Activated CD4-positive, alpha-beta memory T cell treated with anti-CD3 and anti-CD28 coated beads for 36 hours (primary cell): ENCODE measurements around the gene ISG20. TPM values are rescaled to one million over a fixed set of nuclear protein-coding genes. Genes with fewer than 3 reads are reported as not detected.

ENCODE experiments used
- CTCF ChIA-PET: fragments of 350-600 bp; sonication (Branson Sonifier 250); formaldehyde crosslinking; loops from one replicate; lab custom pipeline; 2021; ENCODE audit warnings: antibody characterized with exemption, inconsistent platforms; lab: Charles Lee
- POLR2A ChIA-PET: fragments of 350-600 bp; sonication (Branson Sonifier 250); formaldehyde crosslinking; loops from one replicate; lab custom pipeline; 2021; ENCODE audit warnings: antibody characterized with exemption; lab: Charles Lee
- DNase-seq: peaks from one replicate; pipeline ENCODE4 v3.0.0-alpha.2; 2020
- H3K27ac Mint-ChIP-seq: one replicate; pipeline ENCODE4 v1.8.0; 2021; ENCODE audit warnings: mixed read lengths
- H3K27me3 Mint-ChIP-seq: one replicate; pipeline ENCODE4 v1.8.0; 2021; ENCODE audit warnings: mixed read lengths
- H3K36me3 Mint-ChIP-seq: one replicate; pipeline ENCODE4 v1.8.0; 2021; ENCODE audit warnings: mixed read lengths
- H3K4me1 Mint-ChIP-seq: one replicate; pipeline ENCODE4 v1.8.0; 2021; ENCODE audit warnings: low read depth, mixed read lengths
- H3K4me3 Mint-ChIP-seq: one replicate; pipeline ENCODE4 v1.8.0; 2021; ENCODE audit warnings: mild to moderate bottlenecking, mixed read lengths
- H3K9me3 Mint-ChIP-seq: one replicate; pipeline ENCODE4 v1.8.0; 2021; ENCODE audit warnings: mixed read lengths
- intact Hi-C: fragments of 100-400 bp; cut with micrococcal nuclease; formaldehyde crosslinking; loops from one replicate; pipeline ENCODE4 v1.15.1; 2023
- total RNA-seq, 2 experiments: library from RNA; stranded (reverse); gene quantifications; one replicate each; pipeline ENCODE4 v1.2.3, GENCODE V29; 2021

ISG20 gene
- total RNA-seq, 2 experiments from 2014 or later: 68.2 to 74.5 TPM

- intact Hi-C loops: no loop called here
- POLR2A ChIA-PET: no interaction called here
- Mint-ChIP-seq H3K9me3 (no peaks in the 10 kb centered on the region), H3K27me3 (no peaks in the 10 kb centered on the region), H3K4me3 (no peak overlapping the region), H3K4me1 (peaks cover 56% of the 10 kb centered on the region), H3K36me3 (no peaks in the 10 kb centered on the region), H3K27ac (peak overlapping the region; percentile 10)
- no peak for DNase-seq
- CTCF ChIA-PET: interaction anchor here (2.1 to 5.0 kb wide), 2 partner anchors 19 to 33 kb away, joined by 7 to 18 read pairs; partner anchors contain the start of gene ISG20
Measured at GRCh38 chr15:88657326-88658069, 18.7 kb downstream of the ISG20 start.

- no peaks in the 10 kb centered on the region for H3K27me3 Mint-ChIP-seq
- POLR2A ChIA-PET: no interaction called here
- H3K27ac Mint-ChIP-seq: no peak overlapping the region
- no peaks in the 10 kb centered on the region for H3K36me3 Mint-ChIP-seq
- H3K4me3 Mint-ChIP-seq: no peak overlapping the region
- intact Hi-C loops: no loop called here
- H3K9me3 Mint-ChIP-seq: no peaks in the 10 kb centered on the region
- DNase-seq: no peak
- CTCF ChIA-PET: interaction anchor here (2.1 to 5.0 kb wide), 2 partner anchors 20 to 34 kb away, joined by 7 to 18 read pairs; partner anchors contain the start of gene ISG20
- peaks cover 48% of the 10 kb centered on the region for H3K4me1 Mint-ChIP-seq
Measured at GRCh38 chr15:88658070-88658965, 19.5 kb downstream of the ISG20 start.

- H3K27ac Mint-ChIP-seq: no peak overlapping the region
- no peaks in the 10 kb centered on the region for H3K9me3 Mint-ChIP-seq
- H3K4me1 Mint-ChIP-seq: peaks cover 51% of the 10 kb centered on the region
- intact Hi-C loops: no loop called here
- H3K4me3 Mint-ChIP-seq: no peak overlapping the region
- H3K27me3 Mint-ChIP-seq: no peaks in the 10 kb centered on the region
- H3K36me3 Mint-ChIP-seq: no peaks in the 10 kb centered on the region
- CTCF ChIA-PET: interaction anchor here (1.3 to 5.0 kb wide), 3 partner anchors 21 to 204 kb away, joined by 3 to 18 read pairs (median 7); partner anchors contain the start of gene ISG20
- DNase-seq: no peak
- POLR2A ChIA-PET: no interaction called here
Measured at GRCh38 chr15:88658972-88659931, 20.4 kb downstream of the ISG20 start.

- no peak for DNase-seq
- intact Hi-C loops: no loop called here
- no peaks in the 10 kb centered on the region for H3K27me3 Mint-ChIP-seq
- H3K9me3 Mint-ChIP-seq: no peaks in the 10 kb centered on the region
- no peak overlapping the region for H3K27ac Mint-ChIP-seq
- no peak overlapping the region for H3K4me3 Mint-ChIP-seq
- H3K36me3 Mint-ChIP-seq: no peaks in the 10 kb centered on the region
- peaks cover 42% of the 10 kb centered on the region for H3K4me1 Mint-ChIP-seq
- ChIA-PET POLR2A (no interaction called here), CTCF (interaction anchor here (5.0 kb wide), 1 partner anchor 37 kb away, joined by 18 read pairs; no protein-coding TSS in a partner anchor)
Measured at GRCh38 chr15:88661041-88661700, 22.4 kb downstream of the ISG20 start.

GRCh38 chr15:88661761-88662556 is 23.1 kb downstream of the ISG20 start:
- Mint-ChIP-seq H3K27ac (no peak overlapping the region), H3K4me1 (peaks cover 38% of the 10 kb centered on the region), H3K36me3 (no peaks in the 10 kb centered on the region), H3K4me3 (no peak overlapping the region), H3K9me3 (no peaks in the 10 kb centered on the region), H3K27me3 (no peaks in the 10 kb centered on the region)
- POLR2A ChIA-PET: no interaction called here
- DNase-seq: no peak
- CTCF ChIA-PET: interaction anchor here (0.6 to 5.0 kb wide), 2 partner anchors 38 to 176 kb away, joined by 3 to 18 read pairs; no protein-coding TSS in a partner anchor
- intact Hi-C loops: no loop called here

GRCh38 chr15:88663141-88663621 is 24.4 kb downstream of the ISG20 start:
- peaks cover 28% of the 10 kb centered on the region for H3K4me1 Mint-ChIP-seq

GRCh38 chr15:88664151-88664778 is 25.4 kb downstream of the ISG20 start:
- CTCF ChIA-PET: interaction anchor here (0.6 to 2.4 kb wide), 12 partner anchors 9 to 210 kb away, joined by 3 to 25 read pairs (median 4); partner anchors contain the start of gene ISG20
- POLR2A ChIA-PET: no interaction called here
- peaks cover 19% of the 10 kb centered on the region for H3K4me1 Mint-ChIP-seq
- H3K27ac Mint-ChIP-seq: no peak overlapping the region
- DNase-seq: peak; percentile 67
- H3K9me3 Mint-ChIP-seq: no peaks in the 10 kb centered on the region
- intact Hi-C loops: loop anchor here (1.0 kb wide), 2 partner anchors 26 to 40 kb away; no protein-coding TSS in a partner anchor
- no peak overlapping the region for H3K4me3 Mint-ChIP-seq
- H3K27me3 Mint-ChIP-seq: peaks cover 4% of the 10 kb centered on the region
- H3K36me3 Mint-ChIP-seq: no peaks in the 10 kb centered on the region

More at GRCh38 chr15:88663141-88663621, 24.4 kb downstream of the ISG20 start:
- Mint-ChIP-seq H3K27ac (no peak overlapping the region), H3K4me3 (no peak overlapping the region), H3K27me3 (no peaks in the 10 kb centered on the region), H3K36me3 (no peaks in the 10 kb centered on the region), H3K9me3 (no peaks in the 10 kb centered on the region)
- DNase-seq: no peak
- POLR2A ChIA-PET: no interaction called here
- CTCF ChIA-PET: interaction anchor here (1.5 to 2.4 kb wide), 4 partner anchors 8 to 39 kb away, joined by 4 to 25 read pairs (median 12); partner anchors contain the start of gene ISG20
- intact Hi-C loops: no loop called here

GRCh38 chr15:88674661-88675060 is 35.8 kb downstream of the ISG20 start:
- H3K36me3 Mint-ChIP-seq: peaks cover 2% of the 10 kb centered on the region
- ChIA-PET POLR2A (no interaction called here), CTCF (interaction anchor here (1.0 to 1.2 kb wide), 2 partner anchors 10 to 50 kb away, joined by 3 to 5 read pairs; no protein-coding TSS in a partner anchor)
- peaks cover 12% of the 10 kb centered on the region for H3K27me3 Mint-ChIP-seq
- no peak overlapping the region for H3K4me3 Mint-ChIP-seq
- no peak for DNase-seq
- H3K4me1 Mint-ChIP-seq: no peaks in the 10 kb centered on the region
- no peak overlapping the region for H3K27ac Mint-ChIP-seq
- peaks cover 2% of the 10 kb centered on the region for H3K9me3 Mint-ChIP-seq
- intact Hi-C loops: no loop called here

GRCh38 chr15:88678755-88679154 is 39.9 kb downstream of the ISG20 start:
- Mint-ChIP-seq H3K27me3 (peaks cover 1% of the 10 kb centered on the region), H3K4me1 (no peaks in the 10 kb centered on the region), H3K4me3 (no peak overlapping the region), H3K27ac (no peak overlapping the region), H3K36me3 (no peaks in the 10 kb centered on the region), H3K9me3 (no peaks in the 10 kb centered on the region)
- intact Hi-C loops: no loop called here
- ChIA-PET CTCF (no interaction called here), POLR2A (no interaction called here)
- no peak for DNase-seq
